ENCODE results near the gene MLF2.
"Not testable (repeated sequence)": the region's sequence is repeated elsewhere in the genome, so short reads cannot be mapped to it uniquely, and the experiment has no call there.

MLF2 gene

GRCh38 chr12:6764011-6764828, 11.3 kb upstream of the MLF2 start:
- peak; percentile 34 for DNase-seq

GRCh38 chr12:6763380-6763779, 10.4 kb upstream of the MLF2 start:
- DNase-seq: no peak

- no peak for DNase-seq
Observed at GRCh38 chr12:6759741-6760140, 6.8 kb upstream of the MLF2 start.

GRCh38 chr12:6758506-6759095, 5.7 kb upstream of the MLF2 start:
- DNase-seq: no peak

GRCh38 chr12:6757028-6757690, 4.2 kb upstream of the MLF2 start:
- DNase-seq: no peak

- DNase-seq: no peak
Observed at GRCh38 chr12:6754411-6754810, 1.5 kb upstream of the MLF2 start.

- DNase-seq: no peak
Observed at GRCh38 chr12:6753772-6754356, 923 bp upstream of the MLF2 start.

- peak; percentile 18 for DNase-seq
Observed at GRCh38 chr12:6752167-6752920, 597 bp downstream of the MLF2 start.

GRCh38 chr12:6751767-6752166, 1.2 kb downstream of the MLF2 start:
- DNase-seq: no peak

GRCh38 chr12:6750506-6750905, 2.4 kb downstream of the MLF2 start:
- DNase-seq: no peak

GRCh38 chr12:6748761-6749160, 4.2 kb downstream of the MLF2 start:
- DNase-seq: no peak

GRCh38 chr12:6747216-6747615, 5.7 kb downstream of the MLF2 start:
- no peak for DNase-seq

- DNase-seq: no peak
Observed at GRCh38 chr12:6745741-6746525, 7.0 kb downstream of the MLF2 start.

- not testable (repeated sequence) for DNase-seq
Observed at GRCh38 chr12:6743300-6743699, 9.6 kb downstream of the MLF2 start.

GRCh38 chr12:6742834-6743233, 10.1 kb downstream of the MLF2 start:
- no peak for DNase-seq

GRCh38 chr12:6742080-6742479, 10.9 kb downstream of the MLF2 start:
- not testable (repeated sequence) for DNase-seq

- DNase-seq: no peak
Observed at GRCh38 chr12:6736754-6737153, 16.2 kb downstream of the MLF2 start.

- DNase-seq: peak; percentile 12
Observed at GRCh38 chr12:6735448-6736191, 17.3 kb downstream of the MLF2 start.

GRCh38 chr12:6734506-6735387, 18.2 kb downstream of the MLF2 start:
- no peak for DNase-seq

GRCh38 chr12:6730169-6730568, 22.8 kb downstream of the MLF2 start:
- DNase-seq: no peak

All from effector CD4-positive, alpha-beta T cell (primary cell).